Stimulated activated memory B cell treated with anti-CD40 and anti-IgM and Interleukin-4, amounts not matched to agents 10 μg/mL and 1 μg/mL and 100 μg/mL, for 72 hours (primary cell): ENCODE measurements around the gene CRNKL1.

Experiments
- ATAC-seq: fragments of 150-1000 bp; cut with Tn5 transposase; 2 replicates; pipeline ENCODE4 v1.10.0; 2021
- H3K27ac Mint-ChIP-seq: one replicate; pipeline ENCODE4 v1.8.0; 2022; ENCODE audit warnings: mild to moderate bottlenecking, mixed read lengths
- H3K27me3 Mint-ChIP-seq: one replicate; pipeline ENCODE4 v1.8.0; 2022; ENCODE audit warnings: mixed read lengths
- H3K36me3 Mint-ChIP-seq: one replicate; pipeline ENCODE4 v1.8.0; 2022; ENCODE audit warnings: mixed read lengths
- H3K4me1 Mint-ChIP-seq: one replicate; pipeline ENCODE4 v1.8.0; 2022; ENCODE audit warnings: mixed read lengths
- H3K4me3 Mint-ChIP-seq: one replicate; pipeline ENCODE4 v1.8.0; 2022; ENCODE audit warnings: mild to moderate bottlenecking, moderate library complexity, mixed read lengths
- H3K9me3 Mint-ChIP-seq: one replicate; pipeline ENCODE4 v1.8.0; 2022; ENCODE audit warnings: mixed read lengths

CRNKL1 gene

DNA sequence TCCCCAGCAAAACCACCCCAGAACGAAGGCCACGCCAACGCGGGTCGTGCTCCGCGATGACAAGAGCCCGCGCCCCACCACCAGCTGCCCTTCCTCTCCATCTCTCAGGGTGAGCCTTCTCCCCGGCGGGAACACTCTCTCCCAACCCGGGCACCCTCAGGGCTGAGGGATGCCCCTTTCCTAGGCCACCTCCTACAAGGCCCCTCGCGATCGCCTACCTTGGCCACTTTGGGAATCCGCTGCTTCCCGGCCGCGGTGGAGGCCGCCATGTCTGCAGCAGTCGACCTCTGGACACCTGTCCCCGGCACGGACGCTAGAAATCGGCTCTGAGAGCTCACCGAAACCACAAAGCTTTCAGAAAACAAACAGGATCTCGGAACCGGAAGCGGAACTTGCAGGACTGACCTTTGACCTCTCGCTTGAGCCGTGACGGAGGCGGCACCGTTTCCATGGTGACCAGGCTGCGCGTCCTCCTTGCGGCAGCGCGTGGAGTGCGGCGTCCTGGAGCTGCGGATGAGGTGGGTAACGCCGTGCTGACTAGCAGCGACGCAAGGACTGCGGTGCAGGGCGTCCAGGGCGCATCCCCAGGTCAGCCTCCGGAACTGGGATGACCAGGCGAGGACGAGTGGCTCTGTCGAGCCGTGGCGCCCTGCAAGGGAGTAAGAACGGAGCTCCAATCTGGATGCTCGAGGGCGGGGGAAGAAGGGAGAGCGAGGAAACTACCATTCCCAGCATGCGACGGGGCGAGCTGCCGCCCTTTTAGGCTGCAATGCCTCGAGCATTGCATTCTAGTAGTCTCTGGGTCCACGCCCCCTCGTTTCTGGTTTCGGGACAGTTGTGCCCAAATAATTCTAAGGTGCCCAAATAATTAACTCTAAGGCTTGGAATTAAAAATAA lies at the start of gene CRNKL1, which contains the start of gene CFAP61:
Gene CRNKL1, minus strand, starts transcription at position 393 of the 897 bp plus-strand sequence. Its CDS starts 124 bp downstream, at position 269.
Gene CFAP61, plus strand, starts transcription at position 459 of the 897 bp plus-strand sequence. CDS start 4,122 bp downstream, outside the sequence.
- Mint-ChIP-seq H3K9me3 (no peaks in the 10 kb centered on the region), H3K36me3 (peaks cover 30% of the 10 kb centered on the region), H3K27me3 (no peaks in the 10 kb centered on the region), H3K27ac (peak within 1 kb of the TSS; percentile 94), H3K4me1 (peaks cover 17% of the 10 kb centered on the region), H3K4me3 (peak within 1 kb of the TSS; percentile 95)
- ATAC-seq, result peak; percentile 98

- no peak overlapping the region for H3K4me3 Mint-ChIP-seq
- no peak overlapping the region for H3K27ac Mint-ChIP-seq
- ATAC-seq, result no peak
- H3K4me1 Mint-ChIP-seq, result no peaks in the 10 kb centered on the region
- H3K36me3 Mint-ChIP-seq, result no peaks in the 10 kb centered on the region
- peaks cover 16% of the 10 kb centered on the region for H3K27me3 Mint-ChIP-seq
- H3K9me3 Mint-ChIP-seq, result no peaks in the 10 kb centered on the region
Measured at GRCh38 chr20:20100881-20101280, 48.6 kb upstream of the CRNKL1 start.

- Mint-ChIP-seq H3K27me3 (peaks cover 9% of the 10 kb centered on the region), H3K4me1 (no peaks in the 10 kb centered on the region), H3K4me3 (no peak overlapping the region), H3K27ac (no peak overlapping the region), H3K36me3 (no peaks in the 10 kb centered on the region), H3K9me3 (no peaks in the 10 kb centered on the region)
- ATAC-seq, result no peak
Measured at GRCh38 chr20:20096421-20096820, 44.2 kb upstream of the CRNKL1 start.

GRCh38 chr20:20095114-20095872 lies 43.0 kb upstream of the CRNKL1 start:
- Mint-ChIP-seq H3K4me1 (no peaks in the 10 kb centered on the region), H3K27ac (no peak overlapping the region), H3K27me3 (peaks cover 9% of the 10 kb centered on the region), H3K36me3 (no peaks in the 10 kb centered on the region), H3K4me3 (no peak overlapping the region), H3K9me3 (no peaks in the 10 kb centered on the region)
- ATAC-seq, result no peak

GRCh38 chr20:20094410-20094809 lies 42.1 kb upstream of the CRNKL1 start:
- H3K4me3 Mint-ChIP-seq, result no peak overlapping the region
- no peaks in the 10 kb centered on the region for H3K36me3 Mint-ChIP-seq
- no peak overlapping the region for H3K27ac Mint-ChIP-seq
- no peaks in the 10 kb centered on the region for H3K9me3 Mint-ChIP-seq
- no peak for ATAC-seq
- peaks cover 9% of the 10 kb centered on the region for H3K27me3 Mint-ChIP-seq
- H3K4me1 Mint-ChIP-seq, result no peaks in the 10 kb centered on the region

- Mint-ChIP-seq H3K9me3 (no peaks in the 10 kb centered on the region), H3K4me3 (no peak overlapping the region), H3K36me3 (no peaks in the 10 kb centered on the region), H3K27me3 (peaks cover 9% of the 10 kb centered on the region), H3K4me1 (no peaks in the 10 kb centered on the region), H3K27ac (no peak overlapping the region)
- no peak for ATAC-seq
Measured at GRCh38 chr20:20092827-20093226, 40.6 kb upstream of the CRNKL1 start.

DNA sequence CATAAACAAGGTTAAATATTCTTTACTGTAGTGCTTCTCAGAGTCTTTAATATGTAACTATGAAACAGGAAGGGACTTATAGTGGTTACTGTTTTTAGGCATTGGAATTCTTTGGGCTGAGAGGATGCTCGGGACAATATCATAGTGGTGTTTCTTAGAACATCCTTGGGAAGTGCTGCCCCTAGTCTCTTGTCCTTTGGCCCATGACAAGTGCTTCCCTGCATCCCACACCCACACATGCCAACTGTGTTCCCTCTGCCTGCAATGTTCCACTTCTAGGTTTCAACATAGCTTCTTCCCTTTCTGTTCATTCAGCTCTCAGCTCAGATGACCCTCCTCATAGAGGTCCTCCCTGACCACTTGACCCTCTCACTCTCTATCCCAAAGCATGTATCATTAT lies 37.7 kb upstream of the CRNKL1 start:
- Mint-ChIP-seq H3K27me3 (no peaks in the 10 kb centered on the region), H3K36me3 (no peaks in the 10 kb centered on the region), H3K4me1 (no peaks in the 10 kb centered on the region), H3K4me3 (no peak overlapping the region), H3K27ac (no peak overlapping the region), H3K9me3 (no peaks in the 10 kb centered on the region)
- ATAC-seq, result no peak

DNA sequence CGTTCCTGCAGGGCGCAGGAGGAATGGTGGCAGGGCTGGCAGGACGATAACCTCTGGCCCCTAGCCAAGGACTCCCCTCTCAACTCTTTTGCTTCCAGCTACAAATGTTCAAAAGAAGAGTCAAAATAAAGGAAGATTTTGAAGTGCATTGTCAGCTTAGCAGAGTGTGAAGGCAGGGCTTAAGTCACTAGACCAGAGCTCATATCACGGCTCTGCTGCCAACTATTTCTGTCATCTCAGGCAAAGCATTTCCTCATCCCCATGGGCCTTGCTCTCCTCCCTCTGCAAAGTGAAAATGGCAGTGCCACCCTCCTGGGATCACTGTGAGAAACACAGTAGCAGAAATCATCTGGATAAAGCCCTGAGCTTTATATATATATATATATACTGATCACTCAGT lies 36.8 kb upstream of the CRNKL1 start:
- ATAC-seq, result no peak
- Mint-ChIP-seq H3K36me3 (no peaks in the 10 kb centered on the region), H3K9me3 (no peaks in the 10 kb centered on the region), H3K4me3 (no peak overlapping the region), H3K27ac (no peak overlapping the region), H3K27me3 (no peaks in the 10 kb centered on the region), H3K4me1 (peaks cover 6% of the 10 kb centered on the region)

DNA sequence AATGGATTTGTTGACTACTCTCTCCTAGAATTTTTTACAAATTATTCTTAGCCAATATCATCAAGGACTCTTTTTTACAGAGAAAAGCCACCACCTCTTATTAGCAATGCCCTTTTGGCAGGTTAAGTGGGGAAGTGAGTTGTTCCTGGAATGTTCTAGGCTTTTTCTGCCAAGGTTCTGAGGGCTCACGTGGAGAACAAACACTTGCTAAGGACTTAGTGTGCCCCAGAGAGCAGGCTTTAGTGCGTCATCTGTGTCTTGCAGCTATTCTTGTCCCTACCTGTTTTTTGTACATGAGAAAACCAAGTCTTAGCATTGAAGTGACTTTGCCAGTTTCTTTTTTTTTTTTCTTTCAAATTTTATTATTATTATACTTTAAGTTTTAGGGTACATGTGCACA lies 33.5 kb upstream of the CRNKL1 start:
- no peaks in the 10 kb centered on the region for H3K36me3 Mint-ChIP-seq
- H3K27ac Mint-ChIP-seq, result no peak overlapping the region
- no peak for ATAC-seq
- peaks cover 8% of the 10 kb centered on the region for H3K4me1 Mint-ChIP-seq
- no peaks in the 10 kb centered on the region for H3K27me3 Mint-ChIP-seq
- H3K9me3 Mint-ChIP-seq, result no peaks in the 10 kb centered on the region
- no peak overlapping the region for H3K4me3 Mint-ChIP-seq

DNA sequence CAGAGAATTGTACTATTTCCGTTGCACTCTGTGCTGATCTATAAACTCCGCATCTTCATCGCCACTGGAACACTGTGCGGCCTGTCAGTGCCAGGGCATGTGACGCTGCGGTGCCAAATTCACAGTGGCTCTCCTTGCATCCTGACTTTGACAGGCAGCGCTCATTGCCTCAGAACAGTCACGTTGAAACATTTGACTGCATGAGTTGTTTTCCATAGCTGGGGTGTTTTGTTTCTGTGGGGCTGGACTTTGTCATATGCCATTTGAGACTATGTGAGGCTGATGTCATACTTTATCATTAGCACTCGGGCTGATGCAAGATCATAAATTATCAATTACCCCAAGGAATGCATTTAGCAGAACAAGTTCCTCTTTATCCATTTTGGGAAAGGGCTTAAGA lies 32.8 kb upstream of the CRNKL1 start:
- Mint-ChIP-seq H3K4me3 (no peak overlapping the region), H3K9me3 (no peaks in the 10 kb centered on the region), H3K27ac (no peak overlapping the region), H3K36me3 (no peaks in the 10 kb centered on the region), H3K27me3 (no peaks in the 10 kb centered on the region), H3K4me1 (peaks cover 8% of the 10 kb centered on the region)
- no peak for ATAC-seq

DNA sequence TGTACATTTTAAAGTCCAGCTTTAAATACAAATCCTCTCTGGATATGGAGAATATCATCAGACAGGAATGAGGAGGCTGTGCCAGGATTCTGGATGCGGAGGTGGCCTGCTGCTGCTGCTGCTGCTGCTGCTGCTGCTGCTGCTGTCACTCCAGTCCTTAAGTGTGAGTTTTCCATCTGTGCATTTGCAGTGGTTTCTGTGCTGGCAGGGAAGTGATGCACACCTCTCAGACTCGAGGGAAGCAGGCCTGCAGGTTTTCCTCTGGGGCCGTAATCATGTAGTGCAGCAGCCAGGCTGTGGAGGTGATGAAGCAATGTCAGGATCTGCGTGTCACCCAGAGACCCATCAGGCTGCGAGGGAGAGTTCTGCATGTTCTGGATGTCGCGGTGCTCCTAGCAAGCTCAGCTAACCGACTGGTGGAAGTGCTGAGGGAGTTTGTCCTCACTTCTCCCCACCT lies 32.1 kb upstream of the CRNKL1 start:
- ATAC-seq, result no peak
- H3K4me3 Mint-ChIP-seq, result peak overlapping the region; percentile 68
- H3K27ac Mint-ChIP-seq, result peak overlapping the region; percentile 70
- no peaks in the 10 kb centered on the region for H3K27me3 Mint-ChIP-seq
- no peaks in the 10 kb centered on the region for H3K36me3 Mint-ChIP-seq
- H3K9me3 Mint-ChIP-seq, result no peaks in the 10 kb centered on the region
- H3K4me1 Mint-ChIP-seq, result peaks cover 8% of the 10 kb centered on the region

DNA sequence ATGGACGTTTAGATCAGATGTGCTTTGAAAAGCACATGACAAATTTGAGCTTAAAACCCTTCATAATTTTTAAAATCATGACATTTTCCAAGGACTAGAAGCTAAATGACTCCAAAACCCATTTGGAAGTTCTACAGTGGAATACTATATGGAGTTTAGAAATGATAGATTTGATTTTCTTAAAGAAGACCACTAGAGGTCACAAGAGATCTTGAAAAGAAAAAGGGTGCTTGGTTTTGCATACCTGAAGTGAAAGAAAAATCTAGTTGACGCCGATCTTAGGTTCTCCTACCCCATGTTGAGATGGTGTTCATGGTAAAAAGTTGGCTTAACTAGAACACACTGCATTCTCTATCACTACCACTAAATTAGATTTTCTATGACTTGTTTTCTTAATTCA lies 31.5 kb upstream of the CRNKL1 start:
- peak overlapping the region; percentile 68 for H3K4me3 Mint-ChIP-seq
- peak; percentile 73 for ATAC-seq
- no peaks in the 10 kb centered on the region for H3K9me3 Mint-ChIP-seq
- H3K27ac Mint-ChIP-seq, result peak overlapping the region; percentile 70
- H3K4me1 Mint-ChIP-seq, result peaks cover 8% of the 10 kb centered on the region
- peaks cover 3% of the 10 kb centered on the region for H3K27me3 Mint-ChIP-seq
- H3K36me3 Mint-ChIP-seq, result no peaks in the 10 kb centered on the region

- Mint-ChIP-seq H3K27ac (no peak overlapping the region), H3K36me3 (no peaks in the 10 kb centered on the region), H3K4me1 (peaks cover 4% of the 10 kb centered on the region), H3K4me3 (no peak overlapping the region), H3K9me3 (no peaks in the 10 kb centered on the region), H3K27me3 (peaks cover 13% of the 10 kb centered on the region)
- ATAC-seq, result no peak
Measured at GRCh38 chr20:20079102-20079784, 27.0 kb upstream of the CRNKL1 start.

DNA sequence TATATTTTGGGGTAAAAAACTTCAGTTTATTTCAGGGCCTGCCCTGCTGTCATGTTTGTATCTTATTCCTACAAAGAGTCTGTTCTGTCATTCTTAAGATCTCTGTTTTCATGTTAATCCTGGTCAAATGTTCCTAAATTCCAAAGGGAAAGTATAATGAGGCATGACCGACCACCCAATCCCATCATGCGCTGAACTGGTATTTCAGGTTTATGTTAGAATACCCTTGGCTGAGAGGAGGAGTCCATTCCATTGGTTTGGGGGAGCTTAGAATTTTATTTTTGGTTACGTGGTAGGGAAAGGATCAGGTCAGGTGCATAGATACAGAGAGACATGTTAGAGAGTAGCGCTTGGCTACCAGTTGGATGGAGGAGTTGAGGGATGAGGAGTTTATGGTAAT lies 25.8 kb upstream of the CRNKL1 start:
- Mint-ChIP-seq H3K27me3 (peaks cover 13% of the 10 kb centered on the region), H3K4me3 (no peak overlapping the region), H3K9me3 (no peaks in the 10 kb centered on the region), H3K27ac (no peak overlapping the region), H3K4me1 (no peaks in the 10 kb centered on the region), H3K36me3 (no peaks in the 10 kb centered on the region)
- ATAC-seq, result no peak
